Progenitor cell of endocrine pancreas (in vitro differentiated cells): Measurements from ENCODE around the gene SMAD9. TPM values are rescaled to one million over a fixed set of nuclear protein-coding genes. Genes with fewer than 3 reads are reported as not detected.

Source experiments
- DNase-seq: peaks from one replicate; pipeline ENCODE4 v3.0.0; 2021; ENCODE audit warnings: low spot score; ENCODE audit not compliant: unreplicated experiment
- H3K27ac Mint-ChIP-seq: 2 replicates; pipeline ENCODE4 v1.8.0; 2021; ENCODE audit warnings: mild to moderate bottlenecking, moderate library complexity, mixed read lengths
- H3K27me3 Mint-ChIP-seq: 2 replicates; pipeline ENCODE4 v1.8.0; 2021; ENCODE audit warnings: mixed read lengths
- H3K36me3 Mint-ChIP-seq: 2 replicates; pipeline ENCODE4 v1.8.0; 2022; ENCODE audit warnings: mixed read lengths; ENCODE audit not compliant: insufficient read depth
- H3K4me1 Mint-ChIP-seq: 2 replicates; pipeline ENCODE4 v1.8.0; 2021; ENCODE audit warnings: low read depth, mixed read lengths
- H3K4me3 Mint-ChIP-seq: 2 replicates; pipeline ENCODE4 v1.8.0; 2021; ENCODE audit warnings: low read depth, mild to moderate bottlenecking, moderate library complexity, mixed read lengths
- H3K9me3 Mint-ChIP-seq: 2 replicates; pipeline ENCODE4 v1.8.0; 2021; ENCODE audit warnings: low read depth, mixed read lengths
- CTCF ChIP-seq: fragments of 200-600 bp; sonication (generic); IDR thresholded peaks from one replicate; pipeline ENCODE4 v1.5.0; 2021; ENCODE audit warnings: antibody characterized with exemption, mild to moderate bottlenecking; ENCODE audit not compliant: unreplicated experiment
- long read RNA-seq: library from polyadenylated mRNA; unstranded; transcript quantifications from one replicate; pipeline ENCODE4 v2.0.0, GENCODE V29; 2020
- total RNA-seq: library from RNA; stranded (reverse); gene quantifications from 2 replicates; pipeline ENCODE4 v1.2.1, GENCODE V29; 2021

SMAD9 gene
- total RNA-seq: 10.5 and 11.1 TPM in 2 replicates
- long read RNA-seq, full-length matches to known transcripts: 4 of 12 reads
- long read RNA-seq, partial matches to known transcripts: 2 of 12 reads
- long read RNA-seq, other reads (novel, unspliced or antisense): 6 of 12 reads

- peaks cover 20% of the 10 kb centered on the region for H3K4me1 Mint-ChIP-seq
- H3K9me3 Mint-ChIP-seq: no peaks in the 10 kb centered on the region
- TF ChIP-seq CTCF: no peak
- H3K27me3 Mint-ChIP-seq: peaks cover 18% of the 10 kb centered on the region
- peak within 1 kb of the TSS; percentile 89 for H3K4me3 Mint-ChIP-seq
- H3K36me3 Mint-ChIP-seq: no peaks in the 10 kb centered on the region
- peak; percentile 53 for DNase-seq
- peak within 1 kb of the TSS; percentile 94 for H3K27ac Mint-ChIP-seq
Measured at GRCh38 chr13:36919833-36920615, at the start of gene SMAD9. TSS of gene SMAD9 (minus strand) at chr13:36920238. CDS start at chr13:36879689, 40,549 bp downstream.

DNA sequence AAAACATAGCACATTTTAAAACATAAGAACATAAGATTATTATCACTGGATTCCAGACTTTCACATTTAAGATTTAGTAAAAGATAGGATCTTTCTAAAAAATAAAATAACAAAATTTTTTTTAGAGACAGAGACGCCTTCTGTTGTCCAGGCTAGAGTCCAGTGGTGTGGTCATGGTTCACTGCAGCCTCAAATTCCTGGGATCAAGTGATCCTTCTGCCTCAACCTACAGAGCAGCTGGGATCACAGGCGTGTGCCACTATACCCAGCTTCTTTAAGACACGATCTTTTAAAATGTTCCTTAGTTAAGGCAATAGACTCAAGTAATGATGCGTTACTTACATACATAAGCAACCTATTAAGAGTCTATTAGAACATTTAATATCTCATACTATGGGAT lies 46.4 kb upstream of the SMAD9 start:
- no peaks in the 10 kb centered on the region for H3K27me3 Mint-ChIP-seq

DNA sequence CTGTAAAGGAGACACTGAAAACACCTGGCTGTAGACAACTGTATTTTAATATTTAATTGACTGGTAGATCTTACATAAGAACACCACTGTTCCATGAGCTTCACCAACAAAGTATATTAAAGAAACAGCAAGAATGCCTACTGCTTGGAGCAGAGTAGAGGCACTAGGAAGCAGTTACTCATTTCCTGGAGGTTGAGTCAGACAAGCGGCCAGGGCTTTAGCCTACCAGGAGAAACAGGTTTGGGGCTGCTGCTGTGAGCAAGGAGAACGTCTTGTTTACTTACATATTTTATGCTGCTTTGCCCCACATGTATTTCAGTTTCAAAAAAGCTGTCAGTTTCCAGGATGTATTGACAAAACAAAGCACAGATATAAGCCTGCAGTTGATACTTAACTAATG lies 45.7 kb upstream of the SMAD9 start:
- DNase-seq: no peak
- Mint-ChIP-seq H3K36me3 (peaks cover 19% of the 10 kb centered on the region), H3K4me1 (no peaks in the 10 kb centered on the region), H3K9me3 (no peaks in the 10 kb centered on the region), H3K27me3 (no peaks in the 10 kb centered on the region), H3K4me3 (no peak overlapping the region), H3K27ac (no peak overlapping the region)
- no peak for TF ChIP-seq CTCF

More for the DNA sequence above, 46.4 kb upstream of the SMAD9 start:
- H3K4me3 Mint-ChIP-seq: no peak overlapping the region
- no peaks in the 10 kb centered on the region for H3K4me1 Mint-ChIP-seq
- no peak overlapping the region for H3K27ac Mint-ChIP-seq
- H3K9me3 Mint-ChIP-seq: no peaks in the 10 kb centered on the region
- TF ChIP-seq CTCF: no peak
- no peak for DNase-seq
- H3K36me3 Mint-ChIP-seq: peaks cover 23% of the 10 kb centered on the region

GRCh38 chr13:36959456-36960116 lies 39.5 kb upstream of the SMAD9 start:
- Mint-ChIP-seq H3K27me3 (no peaks in the 10 kb centered on the region), H3K4me3 (no peak overlapping the region), H3K36me3 (peaks cover 20% of the 10 kb centered on the region), H3K4me1 (no peaks in the 10 kb centered on the region), H3K27ac (no peak overlapping the region), H3K9me3 (no peaks in the 10 kb centered on the region)
- TF ChIP-seq CTCF: no peak
- no peak for DNase-seq

DNA sequence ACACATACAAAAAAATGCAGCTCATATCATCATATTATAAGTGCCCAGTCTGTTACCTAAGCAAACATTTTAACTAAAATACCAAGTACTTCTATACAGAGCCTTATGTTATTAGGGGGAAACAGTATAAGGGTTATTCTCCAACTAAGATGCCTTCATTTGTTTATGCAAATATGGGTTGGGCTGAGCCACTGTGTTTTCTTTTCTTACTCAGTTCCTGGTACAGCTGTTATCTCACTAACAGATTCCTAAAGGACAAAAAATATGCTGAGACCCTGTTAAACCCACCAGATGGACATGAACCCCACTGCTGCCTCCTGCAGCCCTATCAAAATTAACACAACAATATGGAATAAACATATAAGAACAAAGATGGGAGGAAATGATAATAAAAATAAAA lies 34.5 kb upstream of the SMAD9 start:
- H3K36me3 Mint-ChIP-seq: peaks cover 13% of the 10 kb centered on the region
- no peaks in the 10 kb centered on the region for H3K27me3 Mint-ChIP-seq
- H3K4me3 Mint-ChIP-seq: no peak overlapping the region
- DNase-seq: no peak
- no peak overlapping the region for H3K27ac Mint-ChIP-seq
- H3K9me3 Mint-ChIP-seq: no peaks in the 10 kb centered on the region
- no peak for TF ChIP-seq CTCF
- no peaks in the 10 kb centered on the region for H3K4me1 Mint-ChIP-seq
